Measurements from ENCODE around the gene ENDOD1.

- TF ChIP-seq EZH2 (IDR thresholded peaks at IDR 0.05; ENCODE audit: insufficient read depth, low read length) (no peak), CTCF (IDR thresholded peaks at IDR 0.05; ENCODE audit: insufficient read depth, low read depth, low read length) (no peak)
Observed at GRCh38 chr11:95100191-95100648, 10.6 kb downstream of the ENDOD1 start.

All from astrocyte (in vitro differentiated cells and primary cell).